ENCODE measurements around the gene E2F2.

E2F2 gene

GRCh38 chr1:23473037-23473800, 57.8 kb downstream of the E2F2 start:
- DNase-seq: no peak
- in situ Hi-C loops (cut with MboI; ENCODE audit: low pct_unique_long_range_greater_than_20kb, low sequenced_read_pairs): no loop called here

GRCh38 chr1:23472351-23473036, 58.5 kb downstream of the E2F2 start:
- no peak for DNase-seq
- in situ Hi-C loops (cut with MboI; ENCODE audit: low pct_unique_long_range_greater_than_20kb, low sequenced_read_pairs): no loop called here

GRCh38 chr1:23471473-23472075, 59.5 kb downstream of the E2F2 start:
- in situ Hi-C loops (cut with MboI; ENCODE audit: low pct_unique_long_range_greater_than_20kb, low sequenced_read_pairs): no loop called here
- no peak for DNase-seq

GRCh38 chr1:23470282-23471070, 60.6 kb downstream of the E2F2 start:
- no peak for DNase-seq

GRCh38 chr1:23469372-23469982, 61.6 kb downstream of the E2F2 start:
- in situ Hi-C loops (cut with MboI; ENCODE audit: low pct_unique_long_range_greater_than_20kb, low sequenced_read_pairs): no loop called here
- DNase-seq: no peak

More at GRCh38 chr1:23470282-23471070, 60.6 kb downstream of the E2F2 start:
- in situ Hi-C loops (cut with MboI; ENCODE audit: low pct_unique_long_range_greater_than_20kb, low sequenced_read_pairs): no loop called here

- in situ Hi-C loops (cut with MboI; ENCODE audit: low pct_unique_long_range_greater_than_20kb, low sequenced_read_pairs): no loop called here
Measured at GRCh38 chr1:23466423-23466989, 64.5 kb downstream of the E2F2 start.

GRCh38 chr1:23463286-23463685, 67.7 kb downstream of the E2F2 start:
- DNase-seq: no peak
- in situ Hi-C loops (cut with MboI; ENCODE audit: low pct_unique_long_range_greater_than_20kb, low sequenced_read_pairs): no loop called here

More at GRCh38 chr1:23466423-23466989, 64.5 kb downstream of the E2F2 start:
- no peak for DNase-seq

GRCh38 chr1:23462766-23463165, 68.3 kb downstream of the E2F2 start:
- in situ Hi-C loops (cut with MboI; ENCODE audit: low pct_unique_long_range_greater_than_20kb, low sequenced_read_pairs): no loop called here
- DNase-seq: no peak

- in situ Hi-C loops (cut with MboI; ENCODE audit: low pct_unique_long_range_greater_than_20kb, low sequenced_read_pairs): no loop called here
Measured at GRCh38 chr1:23461050-23461449, 70.0 kb downstream of the E2F2 start.

GRCh38 chr1:23460519-23460918, 70.5 kb downstream of the E2F2 start:
- no peak for DNase-seq
- in situ Hi-C loops (cut with MboI; ENCODE audit: low pct_unique_long_range_greater_than_20kb, low sequenced_read_pairs): no loop called here

More at GRCh38 chr1:23461050-23461449, 70.0 kb downstream of the E2F2 start:
- DNase-seq: no peak

- peak; percentile 14 for DNase-seq
- in situ Hi-C loops (cut with MboI; ENCODE audit: low pct_unique_long_range_greater_than_20kb, low sequenced_read_pairs): no loop called here
Measured at GRCh38 chr1:23459338-23459757, 71.7 kb downstream of the E2F2 start.

Data from KBM-7 (cell line).